GM19452 (cell line): ENCODE measurements around the gene MTOR.
"Not testable (repeated sequence)": the region's sequence is repeated elsewhere in the genome, so short reads cannot be mapped to it uniquely, and the experiment has no call there.

Source experiments
- ATAC-seq: cut with Tn5 transposase; IDR thresholded peaks from one replicate; pipeline ENCODE4 v1.9.1; 2021; ENCODE audit not compliant: unreplicated experiment

Gene MTOR

DNA sequence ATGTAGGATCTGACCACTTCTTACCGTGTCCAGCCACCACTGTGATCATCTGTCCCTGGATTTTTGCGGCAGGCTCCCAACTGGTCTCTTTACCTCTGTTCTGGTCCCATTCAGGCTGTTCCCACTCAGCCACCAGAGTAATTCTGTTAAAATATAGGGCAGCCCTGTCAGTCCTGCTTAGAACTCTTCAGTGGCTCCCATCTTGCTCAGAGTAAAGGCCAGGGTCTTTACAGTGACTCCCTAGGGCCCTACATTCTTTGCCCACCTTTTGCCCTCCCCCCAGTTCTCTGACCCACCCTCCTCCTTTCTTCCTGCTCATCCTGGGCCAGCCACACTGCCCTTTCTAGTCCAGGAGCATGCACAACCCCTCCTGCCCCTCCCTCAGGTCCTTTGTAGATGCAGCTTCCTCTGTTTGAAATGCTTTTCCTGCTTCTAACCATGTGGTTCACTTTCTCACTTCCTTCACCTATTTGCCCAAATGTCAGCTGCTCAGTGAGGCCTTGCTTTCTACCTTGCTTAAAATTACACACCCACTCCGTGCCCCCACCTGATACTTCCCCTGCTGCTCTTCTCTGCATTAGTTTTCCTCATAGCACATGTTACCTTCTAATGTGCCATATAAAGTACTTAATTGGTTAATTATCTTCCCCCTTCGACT, 18.5 kb upstream of the MTOR start:
- no peak for ATAC-seq

DNA sequence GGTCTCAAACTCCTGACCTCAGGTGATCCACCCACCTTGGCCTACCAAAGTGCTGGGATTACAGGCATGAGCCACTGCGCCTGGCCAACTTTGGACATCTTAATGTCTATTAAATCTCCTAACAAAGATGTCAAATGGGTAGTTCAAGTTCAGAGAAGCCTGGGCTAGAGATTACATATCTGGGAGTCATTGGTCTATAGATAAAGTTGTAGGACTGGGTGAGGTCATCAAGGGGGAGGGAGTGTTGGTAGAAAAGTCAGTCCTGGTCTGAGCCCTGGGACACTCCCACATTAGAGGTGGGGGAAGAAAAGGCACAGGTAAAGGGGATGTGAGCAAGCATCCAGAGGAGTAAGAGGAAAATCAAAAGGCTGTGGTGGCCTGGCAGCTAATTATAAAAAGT, 17.3 kb upstream of the MTOR start:
- no peak for ATAC-seq

DNA sequence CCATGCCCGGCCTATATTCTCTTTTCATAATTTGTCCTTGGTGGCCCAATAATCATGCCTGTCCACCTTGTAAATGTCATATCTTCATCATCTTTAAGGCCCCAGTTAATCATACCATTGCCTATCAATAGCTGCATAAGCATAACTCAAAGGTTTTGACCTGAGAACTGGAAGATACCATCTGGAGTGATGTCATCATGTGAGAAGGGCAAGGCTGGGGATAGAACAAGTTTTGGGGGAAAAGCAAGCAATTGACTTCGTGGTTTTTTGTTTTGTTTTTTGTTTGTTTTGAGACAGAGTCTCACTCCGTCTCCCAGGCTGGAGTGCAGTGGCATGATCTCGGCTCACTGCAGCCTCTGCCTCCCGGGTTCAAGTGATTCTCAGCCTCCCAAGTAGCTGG, 16.8 kb upstream of the MTOR start:
- ATAC-seq, result no peak

DNA sequence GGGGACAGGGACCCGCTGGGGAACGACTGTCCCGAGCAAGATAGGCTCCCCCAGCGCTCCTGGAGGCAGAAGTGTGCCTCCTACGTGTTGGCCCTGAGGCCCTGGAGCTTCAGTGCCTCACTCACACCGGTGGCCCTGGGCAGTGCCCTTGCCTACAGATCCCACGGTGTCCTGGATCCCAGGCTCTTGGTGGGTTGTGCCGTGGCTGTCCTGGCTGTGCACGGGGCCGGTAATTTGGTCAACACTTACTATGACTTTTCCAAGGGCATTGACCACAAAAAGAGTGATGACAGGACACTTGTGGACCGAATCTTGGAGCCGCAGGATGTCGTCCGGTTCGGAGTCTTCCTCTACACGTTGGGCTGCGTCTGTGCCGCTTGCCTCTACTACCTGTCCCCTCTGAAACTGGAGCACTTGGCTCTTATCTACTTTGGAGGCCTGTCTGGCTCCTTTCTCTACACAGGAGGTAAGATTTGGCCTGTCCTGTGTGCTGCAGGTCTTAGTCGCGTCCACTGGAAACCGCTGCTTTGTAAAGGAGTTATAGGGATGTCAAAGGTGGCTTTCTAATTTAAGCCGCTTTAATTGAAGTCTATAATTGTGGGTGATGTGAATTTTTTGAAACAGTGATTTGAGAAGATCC, 11.4 kb upstream of the MTOR start:
- ATAC-seq, result peak; percentile 42

DNA sequence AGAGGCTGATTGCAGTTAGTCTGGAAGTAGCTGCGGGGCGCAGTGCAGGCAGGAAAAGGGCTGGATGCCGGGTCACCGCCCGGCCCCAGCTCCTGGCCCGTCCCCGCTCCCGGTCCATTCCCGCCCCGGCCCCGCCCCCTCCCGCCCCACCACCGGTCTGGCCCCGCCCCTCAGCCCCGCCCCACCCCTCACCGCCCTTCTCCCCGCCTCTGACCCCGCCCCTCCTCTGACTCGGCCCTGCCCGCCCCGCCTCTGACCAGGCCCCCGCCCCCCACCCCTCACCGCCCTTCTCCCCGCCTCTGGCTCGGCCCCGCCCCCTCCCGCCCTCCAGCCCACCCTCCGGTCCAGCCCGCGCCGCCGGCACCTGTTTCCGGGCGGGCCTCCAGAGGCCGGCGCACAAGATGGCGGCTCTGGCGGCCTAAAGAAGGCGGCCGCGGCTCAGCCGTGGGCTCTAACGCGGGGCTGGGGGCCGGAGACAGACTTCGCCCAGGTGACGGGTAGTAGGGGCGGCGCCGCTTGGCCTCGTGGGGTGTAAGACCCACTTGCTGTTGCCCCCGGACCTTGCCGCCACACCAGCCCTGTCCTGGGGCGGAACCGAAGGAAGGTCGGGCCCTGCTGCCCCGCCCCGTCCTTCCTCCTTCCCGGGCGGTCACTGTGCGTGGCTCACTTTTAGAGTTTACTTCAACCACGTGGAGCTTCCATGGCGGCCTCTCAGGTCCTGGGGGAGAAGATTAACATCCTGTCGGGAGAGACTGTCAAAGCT, 10.7 kb upstream of the MTOR start, which contains the start of gene UBIAD1:
UBIAD1 (plus strand) TSS at position 367 of the 763 bp plus-strand sequence; CDS start at position 701, 334 bp downstream.
- peak; percentile 84 for ATAC-seq

DNA sequence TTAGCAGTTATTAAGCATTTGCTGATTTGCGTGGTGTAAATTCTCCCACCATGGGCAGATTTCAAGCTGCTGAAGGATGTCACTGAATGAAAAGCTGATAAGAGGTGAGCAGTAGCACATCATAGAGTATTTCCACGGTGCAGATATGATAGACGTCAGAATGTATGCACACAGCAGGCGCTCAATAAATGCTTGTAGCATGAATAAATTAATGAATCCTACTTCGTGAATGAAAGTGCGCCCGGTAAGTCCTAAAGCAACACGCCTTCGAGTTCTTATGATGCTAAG, 10.1 kb upstream of the MTOR start:
- no peak for ATAC-seq

DNA sequence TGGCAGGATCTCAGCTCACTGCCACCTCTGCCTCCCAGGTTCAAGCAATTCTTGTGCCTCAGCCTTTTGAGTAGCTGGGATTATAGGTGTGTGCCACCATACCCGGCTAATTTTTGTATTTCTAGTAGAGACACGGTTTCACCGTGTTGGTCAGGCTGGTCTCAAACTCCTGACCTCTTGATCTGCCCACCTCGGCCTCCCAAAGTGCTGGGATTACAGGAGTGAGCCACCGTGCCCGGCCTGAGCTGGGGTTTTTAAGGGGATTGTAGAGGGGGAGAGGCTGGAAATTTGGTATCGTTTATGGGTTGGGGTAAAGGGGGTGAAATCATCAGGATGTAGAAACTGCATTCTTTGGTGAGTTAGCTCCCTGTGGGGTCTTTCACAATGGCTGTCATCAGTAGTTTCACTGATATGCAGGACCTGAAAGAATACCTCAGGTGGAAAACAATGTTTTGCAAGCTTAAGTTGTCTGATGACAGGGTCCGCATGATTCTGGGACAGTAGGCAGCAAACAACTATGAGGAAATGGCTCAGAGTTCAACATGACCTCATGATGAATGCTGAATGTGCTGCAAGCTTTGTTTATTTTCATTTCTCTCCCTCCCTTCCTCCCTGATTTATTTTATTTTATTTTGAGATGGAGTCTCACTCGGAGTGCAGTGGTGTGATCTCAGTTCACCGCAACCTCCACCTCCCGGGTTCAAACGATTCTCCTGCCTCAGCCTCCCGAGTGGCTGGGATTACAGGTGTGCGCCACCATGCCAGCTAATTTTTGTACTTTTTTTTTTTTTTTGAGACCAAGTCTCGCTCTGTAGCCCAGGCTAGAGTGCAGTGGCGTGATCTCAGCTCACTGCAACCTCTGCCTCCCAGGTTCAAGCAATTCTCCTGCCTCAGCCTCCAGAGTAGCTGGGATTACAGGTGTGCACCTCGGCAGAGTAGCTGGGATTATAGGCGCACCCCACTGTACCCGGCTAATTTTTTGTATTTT, 5.3 kb upstream of the MTOR start:
- not testable (repeated sequence) for ATAC-seq

DNA sequence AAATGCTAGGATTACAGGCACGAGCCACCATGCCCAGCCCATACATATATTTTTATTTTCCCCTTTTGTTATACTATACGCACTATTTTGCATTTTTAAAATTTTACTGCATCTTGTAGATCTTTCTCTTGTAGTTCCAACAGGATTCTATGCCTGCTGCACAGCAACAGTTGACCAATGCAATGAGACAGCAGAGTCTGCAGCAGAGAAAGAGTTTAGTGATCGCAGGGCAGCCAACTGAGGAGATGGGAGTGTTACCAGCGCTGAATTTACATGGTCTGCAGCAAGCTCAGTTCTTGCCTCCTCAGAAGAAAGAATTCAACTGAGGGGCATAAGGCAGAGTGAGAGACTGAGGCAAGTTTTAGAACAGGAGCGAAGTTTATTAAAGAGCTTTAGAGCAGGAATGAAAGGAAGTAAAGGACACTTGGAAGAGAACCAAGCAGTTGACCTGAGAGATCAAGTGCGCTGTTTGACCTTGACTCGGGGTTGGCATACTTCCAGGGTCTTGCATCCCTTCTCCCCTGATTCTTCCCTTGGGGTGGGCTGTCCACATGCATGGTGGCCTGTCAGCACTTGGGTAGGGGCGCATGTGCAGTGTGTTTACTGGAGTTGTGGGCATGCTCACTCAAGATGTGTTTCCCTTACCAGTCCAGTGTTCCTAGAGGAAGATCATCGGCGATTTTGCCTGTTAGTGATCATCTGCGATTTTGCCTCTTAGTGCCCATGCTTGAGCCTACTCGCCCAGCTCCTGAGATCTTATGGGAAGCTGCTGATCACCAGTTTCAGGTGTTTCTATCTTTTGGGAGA, 4.1 kb upstream of the MTOR start:
- no peak for ATAC-seq

DNA sequence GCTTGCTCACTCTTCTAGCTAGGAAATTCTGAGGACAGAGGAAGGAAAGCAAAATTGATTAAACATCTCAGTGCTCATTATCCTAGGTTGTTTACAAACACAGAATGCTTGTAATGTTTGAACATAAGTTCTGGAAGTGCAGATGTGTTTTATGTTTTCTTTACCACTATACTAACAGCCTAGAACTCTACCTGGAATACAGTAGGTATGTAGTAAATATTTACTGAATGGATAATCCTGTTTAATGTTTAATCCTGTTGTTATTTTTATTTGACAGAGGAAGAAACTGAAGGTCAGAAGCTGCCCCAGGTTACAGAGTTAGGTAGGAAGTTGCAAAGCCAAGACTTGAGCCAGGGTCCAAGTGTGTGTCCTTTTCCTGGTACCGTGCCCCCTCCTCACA, 6.1 kb downstream of the MTOR start:
- ATAC-seq, result no peak

DNA sequence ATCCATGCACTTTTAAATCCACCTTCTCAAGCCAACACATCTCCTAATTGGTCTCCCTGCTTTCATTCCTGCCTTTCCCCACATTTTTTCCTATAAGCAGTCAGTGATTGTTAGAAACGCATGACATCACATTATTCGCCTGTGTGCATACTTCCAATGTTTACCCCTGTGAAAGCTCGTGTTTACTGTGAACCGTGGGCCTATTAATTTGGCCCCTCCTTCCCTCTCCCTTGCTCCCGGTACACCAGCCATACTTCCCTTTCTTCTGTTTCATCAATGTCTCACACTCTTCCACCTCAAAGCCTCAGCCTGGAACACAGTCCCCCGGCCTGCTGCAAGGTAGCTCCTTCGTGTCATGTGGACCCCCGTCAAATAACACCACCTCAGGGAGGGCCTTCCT, 9.1 kb downstream of the MTOR start:
- ATAC-seq, result no peak

DNA sequence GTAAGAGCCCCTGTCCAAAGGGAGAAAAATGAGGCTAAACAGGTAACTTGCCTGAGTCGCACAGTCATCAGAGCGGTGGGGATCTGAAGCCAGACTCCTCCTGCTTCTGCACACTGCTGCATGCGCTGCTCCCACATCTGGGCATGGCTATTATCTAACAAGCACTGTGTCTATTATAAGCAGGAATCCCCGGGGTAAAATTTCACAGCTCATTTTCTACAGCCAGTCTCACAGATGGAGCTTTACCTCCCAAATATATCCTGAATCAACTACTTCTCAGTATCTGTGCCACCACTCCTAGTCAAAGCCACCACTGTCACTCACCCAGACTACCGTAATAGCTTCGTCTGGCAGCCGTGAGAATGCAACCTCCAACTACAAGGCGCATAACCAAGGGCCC, 9.8 kb downstream of the MTOR start:
- no peak for ATAC-seq

DNA sequence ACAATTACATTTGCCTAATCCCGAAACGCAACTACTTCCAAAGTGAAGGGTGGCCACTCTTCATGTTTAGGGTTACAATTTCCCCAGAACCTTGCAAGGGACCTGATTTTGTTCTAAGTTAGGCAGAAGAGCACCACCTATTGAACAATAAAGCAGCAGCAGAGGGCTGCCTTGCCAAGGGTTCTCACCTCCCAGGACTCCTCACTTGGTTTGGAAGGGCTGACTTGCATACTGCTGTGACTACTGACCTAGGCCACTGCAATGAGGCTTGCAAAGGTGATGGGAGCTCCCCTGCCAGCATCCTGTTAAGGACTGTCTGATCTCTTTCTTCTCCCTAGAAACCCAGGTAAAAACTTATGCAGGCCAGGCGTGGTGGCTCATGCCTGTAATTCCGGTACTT, 14.2 kb downstream of the MTOR start:
- no peak for ATAC-seq

DNA sequence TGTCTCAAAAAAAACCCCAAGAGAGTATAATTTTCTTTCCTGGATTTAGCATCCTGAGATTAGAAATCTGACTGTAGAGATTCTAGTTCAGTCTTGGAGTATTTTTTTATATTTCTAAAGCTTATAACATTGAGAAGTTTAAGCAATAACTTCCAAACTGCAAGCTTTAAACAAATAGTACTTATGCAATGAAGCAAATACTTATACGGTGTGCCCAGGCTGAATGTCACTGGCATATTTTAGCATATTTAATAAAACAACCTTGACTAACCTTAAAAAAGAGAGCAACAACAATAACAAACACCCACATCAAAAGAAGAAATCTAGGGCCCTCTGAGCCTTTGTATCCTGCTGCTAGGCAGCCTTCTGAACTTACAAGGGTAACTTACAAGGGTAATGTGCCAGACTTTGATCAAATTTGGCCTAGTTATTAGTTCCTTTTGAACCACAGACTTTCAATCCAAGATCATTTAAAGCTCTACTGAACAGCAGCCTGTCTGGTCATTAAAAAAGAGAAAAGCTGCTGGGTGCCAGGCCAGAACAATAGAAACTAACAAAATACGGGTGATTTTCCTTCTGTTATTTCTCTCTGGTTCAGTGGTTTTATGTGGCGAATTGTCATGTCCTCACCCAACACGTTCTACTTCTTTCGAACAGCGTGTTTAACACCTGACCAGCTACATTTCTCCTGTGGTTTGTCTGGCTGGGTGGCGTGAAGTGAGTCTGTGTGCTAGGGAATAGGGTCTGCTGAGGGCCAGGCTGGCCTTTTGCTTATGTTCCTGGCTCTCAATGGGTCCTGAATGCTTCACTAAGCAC, 16.2 kb downstream of the MTOR start:
- ATAC-seq, result no peak

DNA sequence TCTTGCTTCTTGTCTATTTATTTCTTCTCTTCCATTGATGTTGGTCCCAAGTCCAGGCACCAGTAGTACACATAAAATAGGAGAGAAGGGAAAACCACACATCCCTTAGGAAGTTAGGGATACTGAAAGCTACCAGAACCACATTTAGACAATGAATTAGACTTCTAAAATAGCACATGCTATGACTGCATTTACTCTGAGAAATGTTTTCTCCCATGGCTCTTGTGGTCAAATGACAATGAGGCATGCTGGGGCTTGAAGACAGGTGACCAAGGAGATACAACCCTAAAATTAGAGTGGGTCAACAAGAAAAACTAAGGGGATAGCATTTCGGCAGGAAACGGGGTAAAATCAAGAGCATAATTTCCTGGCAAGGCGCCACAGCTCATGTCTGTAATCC, 17.1 kb downstream of the MTOR start:
- ATAC-seq, result no peak

DNA sequence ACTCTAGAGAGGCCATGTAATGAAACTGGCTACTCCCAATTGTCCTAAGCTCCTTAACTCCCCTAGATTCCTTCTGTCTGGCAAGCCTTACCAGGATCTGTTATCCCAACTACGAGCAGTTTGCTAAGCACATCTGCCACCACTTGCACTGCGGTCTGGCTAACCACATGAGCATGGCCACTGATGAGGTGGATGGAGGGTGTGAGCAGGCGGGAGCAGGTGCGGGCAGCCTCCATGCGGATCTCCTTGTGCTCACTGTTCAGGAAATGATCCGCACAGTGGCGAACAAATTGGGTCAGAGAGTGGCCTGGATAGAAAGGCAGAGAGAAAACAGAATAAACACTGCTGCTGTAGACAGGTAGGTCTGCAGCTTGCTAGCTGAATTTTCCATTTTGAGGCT, 24.0 kb downstream of the MTOR start:
- ATAC-seq, result no peak

DNA sequence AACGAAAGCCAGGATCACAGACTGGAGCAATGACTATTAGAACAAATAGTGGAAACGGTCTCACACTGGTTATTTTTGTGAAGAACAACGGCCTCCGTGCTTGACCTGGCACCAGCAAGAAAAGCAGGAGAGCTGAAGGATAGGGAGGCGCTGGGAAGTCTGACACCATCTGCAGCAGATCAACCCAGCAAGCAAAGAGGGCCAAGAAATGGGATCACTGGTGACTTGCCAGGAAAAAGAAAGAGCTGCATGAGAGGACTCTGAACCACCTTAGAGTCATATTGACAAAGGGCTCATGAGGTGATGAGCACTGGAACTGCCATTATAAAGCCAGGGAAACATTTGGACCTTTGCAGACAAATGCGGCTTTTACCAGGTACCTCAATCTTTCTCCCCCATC, 25.0 kb downstream of the MTOR start:
- ATAC-seq, result no peak

DNA sequence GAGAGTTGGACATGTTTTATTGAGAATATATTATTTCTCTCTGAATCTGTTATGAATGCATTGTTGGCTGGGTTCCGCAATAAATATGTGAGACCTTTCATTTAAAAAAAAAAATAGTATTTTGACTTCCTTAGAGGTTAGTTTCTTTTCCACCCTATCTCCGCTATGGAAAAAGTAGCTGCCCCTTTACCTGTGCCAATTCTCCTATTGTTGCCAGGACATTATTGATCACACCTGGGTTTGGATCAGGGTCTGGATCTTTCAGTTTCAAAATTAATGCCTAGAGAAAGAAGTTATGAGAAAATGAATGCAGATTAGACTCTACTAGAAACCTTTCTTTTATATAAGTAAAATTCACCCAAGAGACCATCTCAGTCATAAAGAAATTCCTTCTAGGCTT, 29.1 kb downstream of the MTOR start:
- no peak for ATAC-seq

DNA sequence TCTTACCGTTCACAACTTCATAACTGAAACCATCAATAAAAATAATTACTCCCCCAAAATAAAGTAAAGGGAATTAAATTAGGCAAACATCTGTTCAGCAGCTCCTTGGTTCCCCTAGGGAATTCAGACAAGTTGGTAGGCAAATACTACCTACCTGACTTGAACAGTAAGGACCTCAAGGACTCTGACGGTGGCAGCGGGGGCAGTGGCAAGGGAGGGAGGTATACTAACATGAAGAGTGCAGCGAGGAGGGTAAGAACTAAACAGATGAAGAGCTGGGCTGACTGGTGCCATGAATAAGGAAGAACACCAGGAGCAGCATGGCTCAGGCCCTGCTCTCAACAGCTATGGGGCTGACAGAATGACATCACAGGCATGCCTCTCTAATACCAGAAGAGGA, 33.1 kb downstream of the MTOR start:
- ATAC-seq, result no peak
